NT2/D1 (cell line): ENCODE data around the gene MBD3L5.

Experiments
- SUZ12 ChIP-seq: IDR thresholded peaks from 2 replicates; pipeline ENCODE4 v1.6.1; 2011; ENCODE audit not compliant: insufficient read length, insufficient read depth; ENCODE audit errors: extremely low read depth
- YY1 ChIP-seq: IDR thresholded peaks from 2 replicates; pipeline ENCODE4 v1.6.1; 2011; ENCODE audit not compliant: insufficient read length, insufficient read depth
- ZNF274 ChIP-seq: IDR thresholded peaks from 2 replicates; pipeline ENCODE4 v1.6.1; 2011; ENCODE audit warnings: mild to moderate bottlenecking, low read depth, low read length

DNA sequence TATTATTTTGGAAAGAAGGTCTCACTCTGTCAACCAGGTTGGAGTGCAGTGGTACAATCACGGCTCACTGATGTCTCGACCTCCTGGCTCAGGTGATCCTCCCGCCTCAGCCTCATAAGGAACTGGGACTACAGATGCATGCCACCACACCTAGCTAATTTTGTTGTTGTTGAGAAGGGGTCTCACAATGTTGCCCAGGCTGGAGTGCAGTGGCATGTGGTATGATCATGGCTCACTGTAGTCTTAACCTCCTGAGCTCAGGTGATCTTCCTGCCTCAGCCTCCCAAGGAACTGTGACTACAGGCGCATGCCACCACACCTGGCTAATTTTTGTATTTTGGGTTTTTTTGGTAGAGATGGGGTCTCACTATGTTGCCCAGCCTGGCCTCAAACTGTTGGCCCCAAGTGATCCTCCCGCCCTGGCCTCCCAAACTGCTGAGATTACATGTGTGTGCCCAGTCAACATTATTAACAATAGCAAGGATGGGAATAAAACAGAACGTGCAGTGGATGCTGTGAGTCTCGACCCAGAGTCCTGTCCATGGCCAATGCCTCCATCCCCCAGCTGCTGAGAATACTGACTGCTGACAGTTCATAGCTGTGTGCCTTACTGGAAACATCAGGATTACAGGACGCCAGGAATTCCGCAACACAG, 33.5 kb downstream of the MBD3L5 start:
- no peak for TF ChIP-seq YY1
- TF ChIP-seq ZNF274 = no peak
- no peak for TF ChIP-seq SUZ12
